ENCODE measurements around the gene SWT1. TPM values are rescaled to one million over a fixed set of nuclear protein-coding genes. Genes with fewer than 3 reads are reported as not detected.
"Not testable (repeated sequence)": the region's sequence is repeated elsewhere in the genome, so short reads cannot be mapped to it uniquely, and the experiment has no call there.

The SWT1 gene
- total and polyA plus RNA-seq, 12 donors = 1.4 to 7.9 (median 6.0) TPM

GRCh38 chr1:185317886-185318310 lies 160.9 kb downstream of the SWT1 start:
- peak; percentile 12 to 28 for DNase-seq

GRCh38 chr1:185318431-185319138 lies 161.6 kb downstream of the SWT1 start:
- H3K4me3 ChIP-seq = peak overlapping the region in 2 of 10 donors; percentile 94 to 98
- intact Hi-C loops (cut with DNase I) = loop anchor here (5.0 to 10.0 kb wide), 9 partner anchors 109 to 356 kb away; partner anchors contain the start of genes SWT1 (in 2 of the 10) and TRMT1L (in 2 of the 10)
- ATAC-seq (no peak), DNase-seq (no peak)
- WGBS, 2 donors = 66 to 67% methylated on average over 10 of the region's 10 CpGs
- H3K36me3 ChIP-seq = no peaks in the 10 kb centered on the region
- H3K27me3 ChIP-seq = no peaks in the 10 kb centered on the region
- no peaks in the 10 kb centered on the region for H3K9me3 ChIP-seq
- peaks cover 3 to 36% (median 31%) of the 10 kb centered on the region in 9 donors for H3K4me1 ChIP-seq
- peak overlapping the region in 9 of 10 donors; percentile 90 to 99 (median 97) for H3K27ac ChIP-seq
- TF ChIP-seq, protein P1, sequence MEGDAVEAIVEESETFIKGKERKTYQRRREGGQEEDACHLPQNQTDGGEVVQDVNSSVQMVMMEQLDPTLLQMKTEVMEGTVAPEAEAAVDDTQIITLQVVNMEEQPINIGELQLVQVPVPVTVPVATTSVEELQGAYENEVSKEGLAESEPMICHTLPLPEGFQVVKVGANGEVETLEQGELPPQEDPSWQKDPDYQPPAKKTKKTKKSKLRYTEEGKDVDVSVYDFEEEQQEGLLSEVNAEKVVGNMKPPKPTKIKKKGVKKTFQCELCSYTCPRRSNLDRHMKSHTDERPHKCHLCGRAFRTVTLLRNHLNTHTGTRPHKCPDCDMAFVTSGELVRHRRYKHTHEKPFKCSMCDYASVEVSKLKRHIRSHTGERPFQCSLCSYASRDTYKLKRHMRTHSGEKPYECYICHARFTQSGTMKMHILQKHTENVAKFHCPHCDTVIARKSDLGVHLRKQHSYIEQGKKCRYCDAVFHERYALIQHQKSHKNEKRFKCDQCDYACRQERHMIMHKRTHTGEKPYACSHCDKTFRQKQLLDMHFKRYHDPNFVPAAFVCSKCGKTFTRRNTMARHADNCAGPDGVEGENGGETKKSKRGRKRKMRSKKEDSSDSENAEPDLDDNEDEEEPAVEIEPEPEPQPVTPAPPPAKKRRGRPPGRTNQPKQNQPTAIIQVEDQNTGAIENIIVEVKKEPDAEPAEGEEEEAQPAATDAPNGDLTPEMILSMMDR (IDR thresholded peaks at IDR 0.05) = no peak

More at GRCh38 chr1:185317886-185318310, 160.9 kb downstream of the SWT1 start:
- intact Hi-C loops (cut with DNase I) = loop anchor here (2.0 to 10.0 kb wide), 11 partner anchors 109 to 357 kb away; partner anchors contain the start of genes SWT1 (in 2 of the 10) and TRMT1L (in 2 of the 10)
- Histone ChIP-seq H3K27ac (peak overlapping the region; percentile 78 to 99 (median 96)), H3K4me3 (peak overlapping the region; percentile 48 to 99 (median 92)), H3K9me3 (no peaks in the 10 kb centered on the region), H3K27me3 (no peaks in the 10 kb centered on the region), H3K4me1 (peaks cover 3 to 43% (median 37%) of the 10 kb centered on the region in 9 donors), H3K36me3 (no peaks in the 10 kb centered on the region)
- TF ChIP-seq, protein P1 (IDR thresholded peaks at IDR 0.05) = no peak
- WGBS, 2 donors = 28 to 34% methylated on average over 11 of the region's 11 CpGs
- ATAC-seq = peak in 4 of 8 donors; percentile 1 to 18 (median 8)

GRCh38 chr1:185319139-185319475 lies 162.1 kb downstream of the SWT1 start:
- ATAC-seq (no peak), DNase-seq (no peak)
- peak overlapping the region in 4 of 10 donors; percentile 96 to 99 (median 98) for H3K27ac ChIP-seq
- H3K4me1 ChIP-seq = peaks cover 3 to 31% (median 26%) of the 10 kb centered on the region in 9 donors
- no peaks in the 10 kb centered on the region for H3K9me3 ChIP-seq
- H3K4me3 ChIP-seq = no peak overlapping the region
- intact Hi-C loops (cut with DNase I) = loop anchor here (5.0 to 10.0 kb wide), 9 partner anchors 108 to 356 kb away; partner anchors contain the start of genes SWT1 (in 2 of the 10) and TRMT1L (in 2 of the 10)
- no peaks in the 10 kb centered on the region for H3K27me3 ChIP-seq
- TF ChIP-seq, protein P1 (IDR thresholded peaks at IDR 0.05) = no peak
- WGBS, 2 donors = 30 to 37% methylated on average over 1 of the region's 1 CpG
- no peaks in the 10 kb centered on the region for H3K36me3 ChIP-seq

- DNase-seq, H3K27me3 ChIP-seq, H3K4me3 ChIP-seq, H3K36me3 ChIP-seq, H3K9me3 ChIP-seq, H3K27ac ChIP-seq, ATAC-seq: not testable (repeated sequence)
- intact Hi-C loops (cut with DNase I) = loop anchor here in 1 of 10 donors (10.0 kb wide), 1 partner anchor 104 kb away; no protein-coding TSS in a partner anchor
- WGBS, 2 donors = 96 to 100% methylated on average over 7 of the region's 7 CpGs
- peaks cover 0 to 13% (median 10%) of the 10 kb centered on the region in 9 donors for H3K4me1 ChIP-seq
Observed at GRCh38 chr1:185321104-185321503, 164.1 kb downstream of the SWT1 start.

DNA sequence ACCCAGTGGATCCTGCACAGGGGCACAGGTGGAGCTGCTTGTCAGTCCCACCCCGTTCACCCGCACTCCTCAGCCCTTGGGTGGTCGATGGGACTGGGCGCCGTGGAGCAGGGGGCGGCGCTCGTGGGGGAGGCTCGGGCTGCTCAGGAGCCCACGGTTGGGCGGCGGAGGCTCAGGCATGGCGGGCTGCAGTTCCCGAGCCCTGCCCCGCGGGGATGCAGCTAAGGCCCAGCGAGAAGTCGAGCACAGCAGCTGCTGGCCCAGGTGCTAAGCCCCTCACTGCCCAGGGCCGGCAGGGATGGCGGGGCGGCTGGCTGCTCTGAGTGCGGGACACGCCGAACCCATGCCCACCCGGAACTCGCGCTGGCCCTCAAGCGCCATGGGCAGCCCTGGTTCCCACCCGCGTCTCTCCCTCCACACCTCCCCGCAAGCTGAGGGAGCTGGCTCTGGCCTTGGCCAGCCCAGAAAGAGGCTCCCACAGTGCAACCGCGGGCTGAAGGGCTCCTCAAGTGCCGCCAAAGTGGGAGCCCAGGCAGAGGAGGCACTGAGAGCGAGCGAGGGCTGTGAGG lies 164.8 kb downstream of the SWT1 start:
- H3K27ac ChIP-seq, H3K4me3 ChIP-seq, H3K9me3 ChIP-seq, ATAC-seq, H3K36me3 ChIP-seq, DNase-seq, H3K27me3 ChIP-seq: not testable (repeated sequence)
- intact Hi-C loops (cut with DNase I) = loop anchor here in 1 of 10 donors (10.0 kb wide), 1 partner anchor 103 kb away; no protein-coding TSS in a partner anchor
- 98% methylated on average over 36 of the region's 36 CpGs for WGBS, 2 donors
- H3K4me1 ChIP-seq = peaks cover 0 to 13% (median 8%) of the 10 kb centered on the region in 9 donors
